ENCODE measurements around the gene MTHFD2L.

MTHFD2L gene

GRCh38 chr4:74109870-74110605 lies 47.9 kb upstream of the MTHFD2L start:
- H3K27ac ChIP-seq (ENCODE audit: low read depth, low read length) = no peak overlapping the region
- TF ChIP-seq EZH2phosphoT487 (conservative IDR thresholded peaks at IDR 0.05; ENCODE audit: low read length) (no peak), CTCF (IDR thresholded peaks at IDR 0.05; ENCODE audit: insufficient read depth, low read length, poor library complexity, severe bottlenecking) (no peak)
- no peaks in the 10 kb centered on the region for H3K9me2 ChIP-seq (replicated peaks; ENCODE audit: insufficient read depth, low read length)
- no peaks in the 10 kb centered on the region for H4K20me1 ChIP-seq (ENCODE audit: low read depth, low read length)
- H3K4me2 ChIP-seq (ENCODE audit: low read depth, low read length, poor library complexity, severe bottlenecking) = no peak overlapping the region
- H3F3A ChIP-seq (ENCODE audit: insufficient read depth) = no peaks in the 10 kb centered on the region
- no peaks in the 10 kb centered on the region for H3K79me2 ChIP-seq (ENCODE audit: insufficient read depth, low read length)
- H3K36me3 ChIP-seq (ENCODE audit: low read length) = no peaks in the 10 kb centered on the region
- no peaks in the 10 kb centered on the region for H3K9me3 ChIP-seq (ENCODE audit: insufficient read depth, low read length)
- no peak overlapping the region for H3K9ac ChIP-seq (ENCODE audit: low read length)
- no peak overlapping the region for H2AFZ ChIP-seq (ENCODE audit: low read depth, low read length, severe bottlenecking)
- no peaks in the 10 kb centered on the region for H3K27me3 ChIP-seq (ENCODE audit: low read length)
- H3K4me3 ChIP-seq (ENCODE audit: insufficient read depth, low read length, poor library complexity, severe bottlenecking) = no peak overlapping the region

- H3K79me2 ChIP-seq (ENCODE audit: insufficient read depth, low read length) = no peaks in the 10 kb centered on the region
- H4K20me1 ChIP-seq (ENCODE audit: low read depth, low read length) = no peaks in the 10 kb centered on the region
- H3K27ac ChIP-seq (ENCODE audit: low read depth, low read length) = no peak overlapping the region
- no peaks in the 10 kb centered on the region for H3F3A ChIP-seq (ENCODE audit: insufficient read depth)
- H3K4me2 ChIP-seq (ENCODE audit: low read depth, low read length, poor library complexity, severe bottlenecking) = no peak overlapping the region
- H3K4me3 ChIP-seq (ENCODE audit: insufficient read depth, low read length, poor library complexity, severe bottlenecking) = no peak overlapping the region
- no peak for TF ChIP-seq EZH2phosphoT487 (conservative IDR thresholded peaks at IDR 0.05; ENCODE audit: low read length)
- TF ChIP-seq CTCF (IDR thresholded peaks at IDR 0.05; ENCODE audit: insufficient read depth, low read length, poor library complexity, severe bottlenecking) = no peak
- no peaks in the 10 kb centered on the region for H3K9me2 ChIP-seq (replicated peaks; ENCODE audit: insufficient read depth, low read length)
- no peaks in the 10 kb centered on the region for H3K27me3 ChIP-seq (ENCODE audit: low read length)
- no peaks in the 10 kb centered on the region for H3K36me3 ChIP-seq (ENCODE audit: low read length)
- no peaks in the 10 kb centered on the region for H3K9me3 ChIP-seq (ENCODE audit: insufficient read depth, low read length)
- no peak overlapping the region for H3K9ac ChIP-seq (ENCODE audit: low read length)
- H2AFZ ChIP-seq (ENCODE audit: low read depth, low read length, severe bottlenecking) = no peak overlapping the region
Measured at GRCh38 chr4:74110670-74111069, 47.2 kb upstream of the MTHFD2L start.

GRCh38 chr4:74111306-74111975 lies 46.5 kb upstream of the MTHFD2L start:
- Histone ChIP-seq H2AFZ (ENCODE audit: low read depth, low read length, severe bottlenecking) (no peak overlapping the region), H3K9ac (ENCODE audit: low read length) (no peak overlapping the region), H3K4me2 (ENCODE audit: low read depth, low read length, poor library complexity, severe bottlenecking) (no peak overlapping the region), H3K27me3 (ENCODE audit: low read length) (no peaks in the 10 kb centered on the region), H3K9me3 (ENCODE audit: insufficient read depth, low read length) (no peaks in the 10 kb centered on the region), H3F3A (ENCODE audit: insufficient read depth) (no peaks in the 10 kb centered on the region), H4K20me1 (ENCODE audit: low read depth, low read length) (no peaks in the 10 kb centered on the region), H3K36me3 (ENCODE audit: low read length) (no peaks in the 10 kb centered on the region), H3K9me2 (replicated peaks; ENCODE audit: insufficient read depth, low read length) (no peaks in the 10 kb centered on the region), H3K27ac (ENCODE audit: low read depth, low read length) (no peak overlapping the region), H3K79me2 (ENCODE audit: insufficient read depth, low read length) (no peaks in the 10 kb centered on the region), H3K4me3 (ENCODE audit: insufficient read depth, low read length, poor library complexity, severe bottlenecking) (no peak overlapping the region)
- no peak for TF ChIP-seq EZH2phosphoT487 (conservative IDR thresholded peaks at IDR 0.05; ENCODE audit: low read length)
- no peak for TF ChIP-seq CTCF (IDR thresholded peaks at IDR 0.05; ENCODE audit: insufficient read depth, low read length, poor library complexity, severe bottlenecking)
